MCF 10A (cell line): ENCODE results near the gene MMP13. TPM values are rescaled to one million over a fixed set of nuclear protein-coding genes. Genes with fewer than 3 reads are reported as not detected.

Experiments used
- BruUV-seq: library from RNA; stranded (reverse); fragments of 400-500 nt; replicated peaks from 2 replicates; lab custom pipeline; 2021; lab: Mats Ljungman, UMichigan
- CTCF ChIA-PET: fragments of 300-600 bp; sonication (Branson Sonifier 250); formaldehyde crosslinking; extraction: SDS; loops from one replicate; lab custom pipeline; 2021; ENCODE audit warnings: antibody characterized with exemption, inconsistent platforms; lab: Yijun Ruan, JAX
- POLR2A ChIA-PET: fragments of 300-600, 350-650 bp; sonication (Branson Sonifier 250); formaldehyde crosslinking; extraction: SDS; loops from one replicate; lab custom pipeline; 2020; ENCODE audit warnings: antibody characterized with exemption, inconsistent platforms; lab: Yijun Ruan, JAX
- DNase-seq: peaks from one replicate; pipeline ENCODE4 v3.0.0-alpha.2; 2018; ENCODE audit not compliant: unreplicated experiment
- H3K27ac Mint-ChIP-seq: one replicate; pipeline ENCODE4 v1.8.0; 2022; ENCODE audit warnings: mild to moderate bottlenecking, low read depth, mixed read lengths; ENCODE audit not compliant: unreplicated experiment
- H3K27me3 Mint-ChIP-seq: one replicate; pipeline ENCODE4 v1.8.0; 2022; ENCODE audit warnings: mixed read lengths; ENCODE audit not compliant: insufficient read depth, unreplicated experiment
- H3K36me3 Mint-ChIP-seq: one replicate; pipeline ENCODE4 v1.8.0; 2022; ENCODE audit warnings: mild to moderate bottlenecking, moderate library complexity, mixed read lengths; ENCODE audit not compliant: insufficient read depth, unreplicated experiment
- H3K4me1 Mint-ChIP-seq: one replicate; pipeline ENCODE4 v1.8.0; 2022; ENCODE audit warnings: mixed read lengths; ENCODE audit not compliant: insufficient read depth, unreplicated experiment
- H3K4me3 Mint-ChIP-seq: one replicate; pipeline ENCODE4 v1.8.0; 2022; ENCODE audit warnings: mild to moderate bottlenecking, moderate library complexity, mixed read lengths; ENCODE audit not compliant: unreplicated experiment
- H3K9me3 Mint-ChIP-seq: one replicate; pipeline ENCODE4 v1.8.0; 2022; ENCODE audit warnings: mixed read lengths; ENCODE audit not compliant: unreplicated experiment
- CTCF ChIP-seq: fragments of 200-600 bp; IDR thresholded peaks from one replicate; pipeline ENCODE4 v1.8.0; 2022; ENCODE audit warnings: antibody characterized with exemption, mild to moderate bottlenecking; ENCODE audit not compliant: unreplicated experiment
- intact Hi-C: fragments of 100-400 bp; cut with micrococcal nuclease; formaldehyde crosslinking; loops from 2 replicates; pipeline ENCODE4 v1.14.1; 2022
- total RNA-seq: library from RNA; stranded (reverse); gene quantifications from 2 replicates; pipeline ENCODE4 v1.2.3, GENCODE V29; 2022

The MMP13 gene
- total RNA-seq, 1 experiment from 2014 or later, result not detected

GRCh38 chr11:102929166-102929565 lies 26.4 kb downstream of the MMP13 start:
- ChIA-PET POLR2A (interaction anchor here (0.9 kb wide), 1 partner anchor 11 kb away, joined by 3 read pairs; no protein-coding TSS in a partner anchor), CTCF (interaction anchor here (1.0 to 2.5 kb wide), 3 partner anchors 12 to 14 kb away, joined by 3 to 12 read pairs (median 11); no protein-coding TSS in a partner anchor)
- H3K27me3 Mint-ChIP-seq, result no peaks in the 10 kb centered on the region
- H3K4me1 Mint-ChIP-seq, result peaks cover 6% of the 10 kb centered on the region
- DNase-seq, result no peak
- no peaks in the 10 kb centered on the region for H3K36me3 Mint-ChIP-seq
- no peaks in the 10 kb centered on the region for H3K9me3 Mint-ChIP-seq
- no TSS peak for BruUV-seq
- intact Hi-C loops, result no loop called here
- no peak for TF ChIP-seq CTCF
- H3K27ac Mint-ChIP-seq, result no peak overlapping the region
- H3K4me3 Mint-ChIP-seq, result no peak overlapping the region

- BruUV-seq, result no TSS peak
- Mint-ChIP-seq H3K27ac (no peak overlapping the region), H3K27me3 (no peaks in the 10 kb centered on the region), H3K4me1 (peaks cover 7% of the 10 kb centered on the region), H3K36me3 (no peaks in the 10 kb centered on the region), H3K9me3 (no peaks in the 10 kb centered on the region), H3K4me3 (no peak overlapping the region)
- POLR2A ChIA-PET, result no interaction called here
- intact Hi-C loops, result no loop called here
- no peak for DNase-seq
- CTCF ChIA-PET, result interaction anchor here (1.0 to 2.5 kb wide), 3 partner anchors 11 to 13 kb away, joined by 3 to 12 read pairs (median 11); no protein-coding TSS in a partner anchor
- no peak for TF ChIP-seq CTCF
Measured at GRCh38 chr11:102928247-102928646, 27.3 kb downstream of the MMP13 start.

- DNase-seq, result no peak
- Mint-ChIP-seq H3K27me3 (no peaks in the 10 kb centered on the region), H3K4me1 (peaks cover 7% of the 10 kb centered on the region), H3K36me3 (no peaks in the 10 kb centered on the region), H3K27ac (no peak overlapping the region), H3K9me3 (no peaks in the 10 kb centered on the region), H3K4me3 (no peak overlapping the region)
- intact Hi-C loops, result no loop called here
- ChIA-PET POLR2A (interaction anchor here (1.1 kb wide), 1 partner anchor 14 kb away, joined by 3 read pairs; no protein-coding TSS in a partner anchor), CTCF (interaction anchor here (0.6 to 3.6 kb wide), 5 partner anchors 9 to 130 kb away, joined by 3 to 35 read pairs (median 5); no protein-coding TSS in a partner anchor)
- no peak for TF ChIP-seq CTCF
- no TSS peak for BruUV-seq
Measured at GRCh38 chr11:102927624-102927990, 27.9 kb downstream of the MMP13 start.

GRCh38 chr11:102926961-102927623 lies 28.4 kb downstream of the MMP13 start:
- no peak for TF ChIP-seq CTCF
- no peaks in the 10 kb centered on the region for H3K36me3 Mint-ChIP-seq
- intact Hi-C loops, result no loop called here
- H3K4me1 Mint-ChIP-seq, result peaks cover 7% of the 10 kb centered on the region
- H3K27me3 Mint-ChIP-seq, result no peaks in the 10 kb centered on the region
- no TSS peak for BruUV-seq
- CTCF ChIA-PET, result interaction anchor here (0.6 to 3.6 kb wide), 6 partner anchors 9 to 192 kb away, joined by 3 to 35 read pairs (median 6); no protein-coding TSS in a partner anchor
- no peak for DNase-seq
- no peak overlapping the region for H3K4me3 Mint-ChIP-seq
- no peak overlapping the region for H3K27ac Mint-ChIP-seq
- POLR2A ChIA-PET, result interaction anchor here (1.1 kb wide), 1 partner anchor 14 kb away, joined by 3 read pairs; no protein-coding TSS in a partner anchor
- H3K9me3 Mint-ChIP-seq, result no peaks in the 10 kb centered on the region
